ENCODE results near the gene CARM1.
"Not testable (repeated sequence)": the region's sequence is repeated elsewhere in the genome, so short reads cannot be mapped to it uniquely, and the experiment has no call there.

The CARM1 gene

GRCh38 chr19:10869872-10870311 lies 1.5 kb upstream of the CARM1 start:
- H3K9me3 ChIP-seq (ENCODE audit: control insufficient read depth, low read length); H3K4me3 ChIP-seq (ENCODE audit: low read length); H3K36me3 ChIP-seq (ENCODE audit: control insufficient read depth, insufficient read depth, low read length); H3K9ac ChIP-seq (ENCODE audit: low read length); H3K27me3 ChIP-seq (ENCODE audit: control insufficient read depth, insufficient read depth, low read length): not testable (repeated sequence)
- H3K4me1 ChIP-seq (ENCODE audit: control insufficient read depth, insufficient read depth, low read length): peaks cover 16% of the 10 kb centered on the region

DNA sequence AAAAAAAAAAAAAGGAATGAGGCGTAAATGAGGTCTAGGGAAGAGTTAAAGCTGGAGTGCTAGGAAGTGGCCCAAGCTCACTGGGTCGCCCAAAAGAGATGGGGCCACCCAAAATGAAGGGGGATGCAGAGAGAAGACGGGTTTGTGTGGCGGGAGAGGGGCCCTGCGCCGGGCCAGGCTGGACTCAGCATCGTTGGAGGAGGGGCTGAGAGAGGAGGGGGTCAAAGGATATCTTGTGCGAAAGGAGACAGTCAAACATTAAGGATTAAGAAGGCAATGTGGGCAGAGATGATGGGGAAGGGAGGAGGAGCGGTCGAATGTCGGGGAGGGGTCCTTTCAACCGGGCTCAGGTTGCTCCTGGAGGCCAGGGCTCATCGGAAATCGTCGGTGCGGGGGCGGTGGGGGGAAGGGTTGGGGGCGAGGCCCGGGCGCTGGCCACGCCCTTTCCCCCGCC lies 825 bp upstream of the CARM1 start:
- Histone ChIP-seq H3K9ac (ENCODE audit: low read length) (peak overlapping the region; percentile 46), H3K36me3 (ENCODE audit: control insufficient read depth, insufficient read depth, low read length) (no peaks in the 10 kb centered on the region), H3K27me3 (ENCODE audit: control insufficient read depth, insufficient read depth, low read length) (no peaks in the 10 kb centered on the region), H3K4me3 (ENCODE audit: low read length) (no peak overlapping the region), H3K4me1 (ENCODE audit: control insufficient read depth, insufficient read depth, low read length) (peaks cover 16% of the 10 kb centered on the region), H3K9me3 (ENCODE audit: control insufficient read depth, low read length) (no peaks in the 10 kb centered on the region)

- H3K4me1 ChIP-seq (ENCODE audit: control insufficient read depth, insufficient read depth, low read length): peaks cover 16% of the 10 kb centered on the region
- H3K27me3 ChIP-seq (ENCODE audit: control insufficient read depth, insufficient read depth, low read length): no peaks in the 10 kb centered on the region
- no peaks in the 10 kb centered on the region for H3K36me3 ChIP-seq (ENCODE audit: control insufficient read depth, insufficient read depth, low read length)
- H3K4me3 ChIP-seq (ENCODE audit: low read length): peak overlapping the region; percentile 56
- H3K9ac ChIP-seq (ENCODE audit: low read length): peak overlapping the region; percentile 82
- H3K9me3 ChIP-seq (ENCODE audit: control insufficient read depth, low read length): no peaks in the 10 kb centered on the region
These were observed 575 bp downstream of the CARM1 start for GRCh38 chr19:10871711-10872545.

- no peaks in the 10 kb centered on the region for H3K9me3 ChIP-seq (ENCODE audit: control insufficient read depth, low read length)
- peak overlapping the region; percentile 56 for H3K4me3 ChIP-seq (ENCODE audit: low read length)
- H3K4me1 ChIP-seq (ENCODE audit: control insufficient read depth, insufficient read depth, low read length): peaks cover 16% of the 10 kb centered on the region
- no peaks in the 10 kb centered on the region for H3K27me3 ChIP-seq (ENCODE audit: control insufficient read depth, insufficient read depth, low read length)
- H3K9ac ChIP-seq (ENCODE audit: low read length): peak overlapping the region; percentile 82
- H3K36me3 ChIP-seq (ENCODE audit: control insufficient read depth, insufficient read depth, low read length): no peaks in the 10 kb centered on the region
These were observed 1.3 kb downstream of the CARM1 start for GRCh38 chr19:10872546-10873107.

GRCh38 chr19:10874024-10874423 lies 2.7 kb downstream of the CARM1 start:
- no peaks in the 10 kb centered on the region for H3K9me3 ChIP-seq (ENCODE audit: control insufficient read depth, low read length)
- peaks cover 26% of the 10 kb centered on the region for H3K4me1 ChIP-seq (ENCODE audit: control insufficient read depth, insufficient read depth, low read length)
- H3K9ac ChIP-seq (ENCODE audit: low read length): no peak overlapping the region
- no peaks in the 10 kb centered on the region for H3K27me3 ChIP-seq (ENCODE audit: control insufficient read depth, insufficient read depth, low read length)
- H3K4me3 ChIP-seq (ENCODE audit: low read length): no peak overlapping the region
- H3K36me3 ChIP-seq (ENCODE audit: control insufficient read depth, insufficient read depth, low read length): no peaks in the 10 kb centered on the region

DNA sequence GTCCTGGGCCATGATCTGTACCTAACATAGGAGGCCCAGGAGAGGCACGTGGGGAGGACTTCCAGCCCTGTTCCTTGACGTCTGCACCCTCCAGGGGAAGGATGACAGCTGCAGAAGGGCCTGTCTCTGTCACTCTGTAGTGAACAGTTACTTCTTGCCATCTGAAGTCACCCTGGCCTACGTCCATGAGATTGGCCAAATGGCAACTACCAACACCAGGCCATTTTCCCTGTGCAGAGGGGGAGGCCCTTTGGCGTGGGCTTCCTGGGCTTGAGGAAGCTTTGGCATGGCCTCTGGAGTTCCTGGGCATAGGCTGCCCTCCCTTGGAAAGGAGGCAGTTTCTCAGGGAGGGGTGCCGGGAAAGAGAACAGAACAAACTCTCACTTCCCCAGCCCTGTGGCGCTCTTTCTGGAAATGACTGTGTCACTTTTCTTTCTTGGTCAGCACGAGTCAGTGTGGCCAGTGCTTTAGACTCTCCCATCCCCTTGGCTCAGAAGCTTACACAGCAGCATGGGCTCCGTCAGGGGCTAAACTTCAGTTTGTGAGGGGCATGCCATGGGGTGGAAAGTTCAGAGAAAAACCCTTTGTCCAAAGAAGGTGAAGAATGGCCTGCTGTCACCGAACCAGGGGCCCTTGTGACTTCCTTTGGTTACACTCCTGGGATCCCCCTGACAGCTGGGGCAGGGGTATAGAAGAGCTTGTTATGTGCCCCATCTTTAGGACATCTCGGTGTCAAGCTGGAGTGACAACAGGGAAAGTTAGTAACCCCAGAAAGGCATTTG lies 5.3 kb downstream of the CARM1 start:
- Histone ChIP-seq H3K27me3 (ENCODE audit: control insufficient read depth, insufficient read depth, low read length) (no peaks in the 10 kb centered on the region), H3K9ac (ENCODE audit: low read length) (no peak overlapping the region), H3K4me3 (ENCODE audit: low read length) (no peak overlapping the region), H3K9me3 (ENCODE audit: control insufficient read depth, low read length) (no peaks in the 10 kb centered on the region), H3K36me3 (ENCODE audit: control insufficient read depth, insufficient read depth, low read length) (no peaks in the 10 kb centered on the region), H3K4me1 (ENCODE audit: control insufficient read depth, insufficient read depth, low read length) (peaks cover 26% of the 10 kb centered on the region)

- H3K4me3 ChIP-seq (ENCODE audit: low read length); H3K9ac ChIP-seq (ENCODE audit: low read length); H3K36me3 ChIP-seq (ENCODE audit: control insufficient read depth, insufficient read depth, low read length); H3K27me3 ChIP-seq (ENCODE audit: control insufficient read depth, insufficient read depth, low read length); H3K9me3 ChIP-seq (ENCODE audit: control insufficient read depth, low read length): not testable (repeated sequence)
- H3K4me1 ChIP-seq (ENCODE audit: control insufficient read depth, insufficient read depth, low read length): peaks cover 21% of the 10 kb centered on the region
These were observed 6.3 kb downstream of the CARM1 start for GRCh38 chr19:10877608-10878007.

GRCh38 chr19:10878253-10878652 lies 6.9 kb downstream of the CARM1 start:
- Histone ChIP-seq H3K9ac (ENCODE audit: low read length) (no peak overlapping the region), H3K36me3 (ENCODE audit: control insufficient read depth, insufficient read depth, low read length) (no peaks in the 10 kb centered on the region), H3K4me1 (ENCODE audit: control insufficient read depth, insufficient read depth, low read length) (peaks cover 15% of the 10 kb centered on the region), H3K9me3 (ENCODE audit: control insufficient read depth, low read length) (no peaks in the 10 kb centered on the region), H3K4me3 (ENCODE audit: low read length) (no peak overlapping the region), H3K27me3 (ENCODE audit: control insufficient read depth, insufficient read depth, low read length) (no peaks in the 10 kb centered on the region)

GRCh38 chr19:10881403-10882107 lies 10.2 kb downstream of the CARM1 start:
- no peaks in the 10 kb centered on the region for H3K9me3 ChIP-seq (ENCODE audit: control insufficient read depth, low read length)
- H3K4me1 ChIP-seq (ENCODE audit: control insufficient read depth, insufficient read depth, low read length): peaks cover 15% of the 10 kb centered on the region
- no peak overlapping the region for H3K9ac ChIP-seq (ENCODE audit: low read length)
- H3K36me3 ChIP-seq (ENCODE audit: control insufficient read depth, insufficient read depth, low read length): no peaks in the 10 kb centered on the region
- H3K4me3 ChIP-seq (ENCODE audit: low read length): no peak overlapping the region
- no peaks in the 10 kb centered on the region for H3K27me3 ChIP-seq (ENCODE audit: control insufficient read depth, insufficient read depth, low read length)

DNA sequence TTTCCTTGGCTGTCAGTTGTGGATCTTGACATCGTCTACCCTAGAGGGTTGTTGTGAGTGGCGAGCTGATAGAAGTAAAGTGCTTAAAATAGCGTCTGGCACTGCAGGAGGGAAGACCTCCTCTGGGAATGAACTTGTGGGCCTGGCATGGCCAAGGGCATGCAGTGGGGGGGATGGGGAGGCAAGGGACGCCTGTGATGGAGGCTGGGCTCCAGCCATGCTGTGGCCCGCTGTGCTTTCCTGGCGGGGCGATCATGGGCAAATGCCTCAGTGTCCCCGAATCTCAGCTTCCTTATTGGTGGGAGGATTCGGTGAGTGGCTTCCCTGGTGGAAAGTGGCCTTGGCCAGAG lies 10.7 kb downstream of the CARM1 start:
- no peaks in the 10 kb centered on the region for H3K9me3 ChIP-seq (ENCODE audit: control insufficient read depth, low read length)
- no peaks in the 10 kb centered on the region for H3K27me3 ChIP-seq (ENCODE audit: control insufficient read depth, insufficient read depth, low read length)
- H3K4me3 ChIP-seq (ENCODE audit: low read length): no peak overlapping the region
- no peak overlapping the region for H3K9ac ChIP-seq (ENCODE audit: low read length)
- peaks cover 15% of the 10 kb centered on the region for H3K4me1 ChIP-seq (ENCODE audit: control insufficient read depth, insufficient read depth, low read length)
- H3K36me3 ChIP-seq (ENCODE audit: control insufficient read depth, insufficient read depth, low read length): no peaks in the 10 kb centered on the region

GRCh38 chr19:10884274-10884673 lies 12.9 kb downstream of the CARM1 start:
- no peaks in the 10 kb centered on the region for H3K36me3 ChIP-seq (ENCODE audit: control insufficient read depth, insufficient read depth, low read length)
- no peaks in the 10 kb centered on the region for H3K27me3 ChIP-seq (ENCODE audit: control insufficient read depth, insufficient read depth, low read length)
- no peak overlapping the region for H3K9ac ChIP-seq (ENCODE audit: low read length)
- H3K4me1 ChIP-seq (ENCODE audit: control insufficient read depth, insufficient read depth, low read length): peaks cover 11% of the 10 kb centered on the region
- H3K4me3 ChIP-seq (ENCODE audit: low read length): no peak overlapping the region
- no peaks in the 10 kb centered on the region for H3K9me3 ChIP-seq (ENCODE audit: control insufficient read depth, low read length)
